ENCODE results near the gene EMC9.

DNA sequence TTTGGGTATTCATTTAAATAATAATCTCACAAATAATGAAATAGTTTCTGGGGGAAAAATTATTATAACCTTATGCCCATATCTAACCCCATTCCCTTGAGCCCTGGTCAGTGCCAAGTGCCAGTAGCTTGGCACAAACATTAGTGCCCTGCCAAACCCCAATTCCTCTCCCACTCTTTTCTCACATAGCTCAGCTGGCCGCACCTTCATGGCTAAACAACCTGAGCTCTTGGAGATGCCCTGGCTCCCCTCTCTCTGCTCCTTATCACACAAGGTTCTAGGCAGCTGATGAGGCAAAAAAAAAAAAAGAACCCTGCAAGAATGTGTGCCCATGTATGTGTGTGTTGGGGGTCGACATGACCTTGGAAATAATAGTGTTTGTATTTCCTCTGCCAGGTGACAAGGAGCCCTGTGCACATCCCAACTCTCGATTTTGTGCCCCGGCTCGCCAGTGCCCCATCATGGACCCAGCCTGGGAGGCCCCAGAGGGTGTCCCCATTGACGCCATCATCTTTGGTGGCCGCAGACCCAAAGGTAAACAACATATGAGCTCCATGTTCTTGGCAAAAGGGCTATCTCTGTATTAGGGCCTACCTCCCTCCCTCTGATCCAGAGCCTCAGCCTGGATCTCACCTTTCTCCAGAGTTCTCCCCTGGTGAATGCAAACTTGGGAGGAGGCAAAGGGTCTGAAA is 38.9 kb downstream of the EMC9 start:
- TF ChIP-seq, protein P1, sequence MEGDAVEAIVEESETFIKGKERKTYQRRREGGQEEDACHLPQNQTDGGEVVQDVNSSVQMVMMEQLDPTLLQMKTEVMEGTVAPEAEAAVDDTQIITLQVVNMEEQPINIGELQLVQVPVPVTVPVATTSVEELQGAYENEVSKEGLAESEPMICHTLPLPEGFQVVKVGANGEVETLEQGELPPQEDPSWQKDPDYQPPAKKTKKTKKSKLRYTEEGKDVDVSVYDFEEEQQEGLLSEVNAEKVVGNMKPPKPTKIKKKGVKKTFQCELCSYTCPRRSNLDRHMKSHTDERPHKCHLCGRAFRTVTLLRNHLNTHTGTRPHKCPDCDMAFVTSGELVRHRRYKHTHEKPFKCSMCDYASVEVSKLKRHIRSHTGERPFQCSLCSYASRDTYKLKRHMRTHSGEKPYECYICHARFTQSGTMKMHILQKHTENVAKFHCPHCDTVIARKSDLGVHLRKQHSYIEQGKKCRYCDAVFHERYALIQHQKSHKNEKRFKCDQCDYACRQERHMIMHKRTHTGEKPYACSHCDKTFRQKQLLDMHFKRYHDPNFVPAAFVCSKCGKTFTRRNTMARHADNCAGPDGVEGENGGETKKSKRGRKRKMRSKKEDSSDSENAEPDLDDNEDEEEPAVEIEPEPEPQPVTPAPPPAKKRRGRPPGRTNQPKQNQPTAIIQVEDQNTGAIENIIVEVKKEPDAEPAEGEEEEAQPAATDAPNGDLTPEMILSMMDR (IDR thresholded peaks at IDR 0.05) = no peak
- TF ChIP-seq POLR2A (IDR thresholded peaks at IDR 0.05) = no peak
- TF ChIP-seq POLR2AphosphoS5 (IDR thresholded peaks at IDR 0.05; ENCODE audit: insufficient read depth in 1 of 2, low read depth in 1 of 2) = no peak

All from vagina (tissue), 2 donors.